HEK293 (cell line): ENCODE data around the gene COL4A1.

Experiments
- CTCF ChIA-PET: fragments of 350-600 bp; formaldehyde crosslinking; extraction: SDS; loops from one replicate; lab custom pipeline; 2021; ENCODE audit warnings: antibody characterized with exemption; lab: Yijun Ruan, JAX
- POLR2A ChIA-PET: fragments of 300-600 bp; formaldehyde crosslinking; extraction: SDS; loops from one replicate; lab custom pipeline; 2020; ENCODE audit warnings: antibody characterized with exemption, inconsistent platforms; lab: Yijun Ruan, JAX
- H3K27ac ChIP-seq: fragments of 200-500 bp; sonication (Bioruptor generic); 2 replicates; pipeline ENCODE4 v1.5.1; 2014; ENCODE audit warnings: low read depth, low read length, control low read depth, inconsistent platforms; ENCODE audit errors: extremely low read depth
- H3K36me3 ChIP-seq, 2 experiments: fragments of 200-500 bp in 1 of 2; sonication (Bioruptor generic) in 1 of 2; 1 replicate in 1 of 2; 2 replicates in 1 of 2; pipeline ENCODE4 v1.5.1; 2014 to 2017; ENCODE audit warnings: inconsistent platforms in 2 of 2, low read length in 2 of 2; ENCODE audit not compliant: control insufficient read depth in 2 of 2, insufficient read depth in 1 of 2
- H3K4me1 ChIP-seq: fragments of 200-500 bp; sonication (Bioruptor generic); 2 replicates; pipeline ENCODE4 v1.5.1; 2014; ENCODE audit warnings: mild to moderate bottlenecking, low read length, inconsistent platforms; ENCODE audit not compliant: control insufficient read depth, insufficient read depth
- H3K4me3 ChIP-seq: 2 replicates; pipeline ENCODE4 v1.5.1; 2011; ENCODE audit warnings: low read depth, mild to moderate bottlenecking, control low read depth, low read length, moderate library complexity
- H3K9me3 ChIP-seq: fragments of 200-500 bp; sonication (Bioruptor generic); 2 replicates; pipeline ENCODE4 v1.5.1; 2014; ENCODE audit warnings: low read depth, low read length, inconsistent platforms; ENCODE audit not compliant: control insufficient read depth, insufficient read depth
- GLI4 ChIP-seq: fragments of 450-650 bp; formaldehyde crosslinking; IDR thresholded peaks from 2 replicates; pipeline ENCODE4 v1.5.1; 2016; ENCODE audit warnings: missing biosample characterization, missing genetic modification characterization
- GLIS2 ChIP-seq: fragments of 450-650 bp; formaldehyde crosslinking; IDR thresholded peaks from 2 replicates; pipeline ENCODE4 v1.5.1; 2016; ENCODE audit warnings: missing biosample characterization, missing genetic modification characterization
- PBX3 ChIP-seq: sonication (generic); formaldehyde crosslinking; IDR thresholded peaks from 2 replicates; pipeline ENCODE4 v1.8.1; 2022; ENCODE audit warnings: mild to moderate bottlenecking, moderate library complexity, missing genetic modification reagents
- PRDM1 ChIP-seq: fragments of 450-650 bp; formaldehyde crosslinking; IDR thresholded peaks from 2 replicates; pipeline ENCODE4; 2016; ENCODE audit warnings: missing biosample characterization, missing genetic modification characterization
- SCRT1 ChIP-seq: fragments of 450-650 bp; formaldehyde crosslinking; IDR thresholded peaks from 2 replicates; pipeline ENCODE4 v1.5.1; 2016; ENCODE audit warnings: missing biosample characterization, missing genetic modification characterization, borderline replicate concordance
- SP3 ChIP-seq: fragments of 450-650 bp; formaldehyde crosslinking; IDR thresholded peaks from 2 replicates; pipeline ENCODE4 v1.5.1; 2016; ENCODE audit warnings: missing biosample characterization, missing genetic modification characterization
- ZBTB17 ChIP-seq: fragments of 450-650 bp; formaldehyde crosslinking; IDR thresholded peaks from 2 replicates; pipeline ENCODE4 v1.5.1; 2016; ENCODE audit warnings: missing biosample characterization, missing genetic modification characterization
- ZEB2 ChIP-seq: fragments of 450-650 bp; formaldehyde crosslinking; IDR thresholded peaks from 2 replicates; pipeline ENCODE4 v1.5.1; 2016; ENCODE audit warnings: missing biosample characterization, missing genetic modification characterization
- ZFP41 ChIP-seq: fragments of 450-650 bp; formaldehyde crosslinking; IDR thresholded peaks from 2 replicates; pipeline ENCODE4 v1.5.1; 2016; ENCODE audit warnings: missing biosample characterization, missing genetic modification characterization, borderline replicate concordance
- ZNF121 ChIP-seq: fragments of 450-650 bp; formaldehyde crosslinking; IDR thresholded peaks from 2 replicates; pipeline ENCODE4 v1.5.1; 2016; ENCODE audit warnings: missing biosample characterization, missing genetic modification characterization
- ZNF16 ChIP-seq: fragments of 450-650 bp; formaldehyde crosslinking; IDR thresholded peaks from 2 replicates; pipeline ENCODE4 v1.5.1; 2016; ENCODE audit warnings: low read depth, missing biosample characterization, missing genetic modification characterization
- ZNF292 ChIP-seq: fragments of 450-650 bp; formaldehyde crosslinking; IDR thresholded peaks from 2 replicates; pipeline ENCODE4 v1.5.1; 2016; ENCODE audit warnings: low read depth, missing biosample characterization, missing genetic modification characterization, borderline replicate concordance
- ZNF391 ChIP-seq: fragments of 450-650 bp; formaldehyde crosslinking; IDR thresholded peaks from 2 replicates; pipeline ENCODE4 v1.5.1; 2016; ENCODE audit warnings: low read depth, missing biosample characterization, missing genetic modification characterization, borderline replicate concordance
- ZNF416 ChIP-seq: fragments of 450-650 bp; formaldehyde crosslinking; IDR thresholded peaks from 2 replicates; pipeline ENCODE4 v1.5.1; 2016; ENCODE audit warnings: missing biosample characterization, missing genetic modification characterization
- ZNF621 ChIP-seq: fragments of 450-650 bp; formaldehyde crosslinking; IDR thresholded peaks from 2 replicates; pipeline ENCODE4 v1.5.1; 2017; ENCODE audit warnings: missing biosample characterization, missing genetic modification characterization
- ZNF623 ChIP-seq: fragments of 450-650 bp; formaldehyde crosslinking; IDR thresholded peaks from 2 replicates; pipeline ENCODE4 v1.5.1; 2016; ENCODE audit warnings: missing biosample characterization, missing genetic modification characterization
- ZNF785 ChIP-seq: fragments of 450-650 bp; formaldehyde crosslinking; IDR thresholded peaks from 2 replicates; pipeline ENCODE4 v1.5.1; 2016; ENCODE audit warnings: missing biosample characterization, missing genetic modification characterization
- TF ChIP-seq, protein P1 (sequence below): fragments of 450-650 bp; formaldehyde crosslinking; IDR thresholded peaks from 2 replicates; pipeline ENCODE4 v1.5.1; 2017; ENCODE audit warnings: missing biosample characterization, missing genetic modification characterization
- TF ChIP-seq, protein P2 (sequence below): fragments of 450-650 bp; formaldehyde crosslinking; IDR thresholded peaks from 2 replicates; pipeline ENCODE4 v1.5.0; 2017; ENCODE audit warnings: missing biosample characterization, missing genetic modification characterization, borderline replicate concordance
- TF ChIP-seq, protein P3 (sequence below): fragments of 450-650 bp; formaldehyde crosslinking; IDR thresholded peaks from 2 replicates; pipeline ENCODE4 v1.5.1; 2016; ENCODE audit warnings: missing biosample characterization, missing genetic modification characterization
- TF ChIP-seq, protein P4 (sequence below): fragments of 450-650 bp; formaldehyde crosslinking; IDR thresholded peaks from 2 replicates; pipeline ENCODE4 v1.5.1; 2017; ENCODE audit warnings: missing biosample characterization, missing genetic modification characterization
- TF ChIP-seq, protein P5 (sequence below): fragments of 450-650 bp; formaldehyde crosslinking; IDR thresholded peaks from 2 replicates; pipeline ENCODE4; 2016; ENCODE audit warnings: missing biosample characterization, missing genetic modification characterization

Gene COL4A1

DNA sequence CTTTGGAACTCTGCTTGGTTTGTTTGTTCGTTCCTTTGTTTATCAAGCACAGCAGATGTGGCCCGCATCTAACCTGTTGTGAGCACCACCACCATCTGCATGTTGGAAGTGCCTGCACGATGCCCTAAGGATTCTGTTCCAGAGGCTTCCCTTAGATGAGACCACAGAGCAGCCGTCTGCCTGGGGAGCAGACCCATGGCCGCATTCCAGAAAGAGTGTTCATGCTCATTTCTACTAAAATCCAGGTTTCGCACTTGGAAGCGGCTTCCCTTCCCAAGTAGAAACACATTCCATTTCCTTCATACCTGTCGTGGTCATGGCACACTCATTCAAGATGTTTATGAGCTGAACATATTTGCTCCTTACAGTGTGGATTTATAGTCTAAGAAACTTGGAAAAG is 27.3 kb upstream of the COL4A1 start:
- H3K9me3 ChIP-seq = no peaks in the 10 kb centered on the region
- CTCF ChIA-PET = no interaction called here

DNA sequence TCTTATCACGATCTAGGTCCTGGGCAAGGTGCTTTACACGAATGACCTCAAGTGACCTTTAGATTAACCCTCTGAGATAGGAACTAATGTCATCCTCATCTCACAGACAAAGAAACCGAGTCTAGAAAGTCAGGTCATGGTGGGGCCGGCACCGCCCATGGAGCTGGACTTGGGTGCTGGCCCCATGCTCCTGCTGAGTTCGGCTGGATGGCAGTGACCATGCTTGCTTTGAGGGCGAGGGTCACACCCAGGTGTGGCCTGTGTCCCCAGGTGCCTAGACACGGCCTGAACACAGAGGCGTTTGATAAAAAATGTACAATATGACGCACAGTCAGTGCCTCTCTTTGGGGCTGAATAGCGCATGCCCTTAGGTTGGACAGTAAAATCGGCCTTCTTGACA is 26.9 kb upstream of the COL4A1 start:
- TF ChIP-seq, protein P1, sequence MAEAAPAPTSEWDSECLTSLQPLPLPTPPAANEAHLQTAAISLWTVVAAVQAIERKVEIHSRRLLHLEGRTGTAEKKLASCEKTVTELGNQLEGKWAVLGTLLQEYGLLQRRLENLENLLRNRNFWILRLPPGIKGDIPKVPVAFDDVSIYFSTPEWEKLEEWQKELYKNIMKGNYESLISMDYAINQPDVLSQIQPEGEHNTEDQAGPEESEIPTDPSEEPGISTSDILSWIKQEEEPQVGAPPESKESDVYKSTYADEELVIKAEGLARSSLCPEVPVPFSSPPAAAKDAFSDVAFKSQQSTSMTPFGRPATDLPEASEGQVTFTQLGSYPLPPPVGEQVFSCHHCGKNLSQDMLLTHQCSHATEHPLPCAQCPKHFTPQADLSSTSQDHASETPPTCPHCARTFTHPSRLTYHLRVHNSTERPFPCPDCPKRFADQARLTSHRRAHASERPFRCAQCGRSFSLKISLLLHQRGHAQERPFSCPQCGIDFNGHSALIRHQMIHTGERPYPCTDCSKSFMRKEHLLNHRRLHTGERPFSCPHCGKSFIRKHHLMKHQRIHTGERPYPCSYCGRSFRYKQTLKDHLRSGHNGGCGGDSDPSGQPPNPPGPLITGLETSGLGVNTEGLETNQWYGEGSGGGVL = no peak
- H3K36me3 ChIP-seq = no peaks in the 10 kb centered on the region
- no peak overlapping the region for H3K27ac ChIP-seq
- no peak overlapping the region for H3K4me3 ChIP-seq
- H3K9me3 ChIP-seq = no peaks in the 10 kb centered on the region
- ChIA-PET CTCF (no interaction called here), POLR2A (no interaction called here)
- H3K4me1 ChIP-seq = peaks cover 7% of the 10 kb centered on the region; the same call in 1 of the 2 replicates

More for the DNA sequence above, 27.3 kb upstream of the COL4A1 start:
- H3K4me1 ChIP-seq = peaks cover 7% of the 10 kb centered on the region; the same call in 1 of the 2 replicates
- TF ChIP-seq ZNF391 (tag by site-specific recombination) (no peak), SP3 (tag by site-specific recombination) (no peak), PRDM1 (tag by site-specific recombination) (no peak), ZNF785 (tag by site-specific recombination) (no peak), ZNF416 (tag by site-specific recombination) (no peak), ZNF16 (tag by site-specific recombination) (no peak), SCRT1 (tag by site-specific recombination) (no peak), ZNF121 (tag by site-specific recombination) (no peak), ZNF623 (tag by site-specific recombination) (no peak)
- TF ChIP-seq, protein P2, sequence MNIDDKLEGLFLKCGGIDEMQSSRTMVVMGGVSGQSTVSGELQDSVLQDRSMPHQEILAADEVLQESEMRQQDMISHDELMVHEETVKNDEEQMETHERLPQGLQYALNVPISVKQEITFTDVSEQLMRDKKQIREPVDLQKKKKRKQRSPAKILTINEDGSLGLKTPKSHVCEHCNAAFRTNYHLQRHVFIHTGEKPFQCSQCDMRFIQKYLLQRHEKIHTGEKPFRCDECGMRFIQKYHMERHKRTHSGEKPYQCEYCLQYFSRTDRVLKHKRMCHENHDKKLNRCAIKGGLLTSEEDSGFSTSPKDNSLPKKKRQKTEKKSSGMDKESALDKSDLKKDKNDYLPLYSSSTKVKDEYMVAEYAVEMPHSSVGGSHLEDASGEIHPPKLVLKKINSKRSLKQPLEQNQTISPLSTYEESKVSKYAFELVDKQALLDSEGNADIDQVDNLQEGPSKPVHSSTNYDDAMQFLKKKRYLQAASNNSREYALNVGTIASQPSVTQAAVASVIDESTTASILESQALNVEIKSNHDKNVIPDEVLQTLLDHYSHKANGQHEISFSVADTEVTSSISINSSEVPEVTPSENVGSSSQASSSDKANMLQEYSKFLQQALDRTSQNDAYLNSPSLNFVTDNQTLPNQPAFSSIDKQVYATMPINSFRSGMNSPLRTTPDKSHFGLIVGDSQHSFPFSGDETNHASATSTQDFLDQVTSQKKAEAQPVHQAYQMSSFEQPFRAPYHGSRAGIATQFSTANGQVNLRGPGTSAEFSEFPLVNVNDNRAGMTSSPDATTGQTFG (tag by site-specific recombination) = no peak
- TF ChIP-seq, protein P3, sequence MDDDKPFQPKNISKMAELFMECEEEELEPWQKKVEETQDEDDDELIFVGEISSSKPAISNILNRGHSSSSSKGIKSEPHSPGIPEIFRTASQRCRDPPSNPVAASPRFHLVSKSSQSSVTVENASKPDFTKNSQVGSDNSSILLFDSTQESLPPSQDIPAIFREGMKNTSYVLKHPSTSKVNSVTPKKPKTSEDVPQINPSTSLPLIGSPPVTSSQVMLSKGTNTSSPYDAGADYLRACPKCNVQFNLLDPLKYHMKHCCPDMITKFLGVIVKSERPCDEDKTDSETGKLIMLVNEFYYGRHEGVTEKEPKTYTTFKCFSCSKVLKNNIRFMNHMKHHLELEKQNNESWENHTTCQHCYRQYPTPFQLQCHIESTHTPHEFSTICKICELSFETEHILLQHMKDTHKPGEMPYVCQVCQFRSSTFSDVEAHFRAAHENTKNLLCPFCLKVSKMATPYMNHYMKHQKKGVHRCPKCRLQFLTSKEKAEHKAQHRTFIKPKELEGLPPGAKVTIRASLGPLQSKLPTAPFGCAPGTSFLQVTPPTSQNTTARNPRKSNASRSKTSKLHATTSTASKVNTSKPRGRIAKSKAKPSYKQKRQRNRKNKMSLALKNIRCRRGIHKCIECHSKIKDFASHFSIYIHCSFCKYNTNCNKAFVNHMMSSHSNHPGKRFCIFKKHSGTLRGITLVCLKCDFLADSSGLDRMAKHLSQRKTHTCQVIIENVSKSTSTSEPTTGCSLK (tag by site-specific recombination) = no peak
- POLR2A ChIA-PET = no interaction called here
- H3K27ac ChIP-seq = no peak overlapping the region
- no peak overlapping the region for H3K4me3 ChIP-seq
- no peaks in the 10 kb centered on the region for H3K36me3 ChIP-seq

GRCh38 chr13:110332750-110333149 is 25.8 kb upstream of the COL4A1 start:
- Histone ChIP-seq H3K36me3 (no peaks in the 10 kb centered on the region), H3K9me3 (no peaks in the 10 kb centered on the region), H3K4me1 (peaks cover 4% of the 10 kb centered on the region; the same call in 1 of the 2 replicates), H3K27ac (no peak overlapping the region), H3K4me3 (no peak overlapping the region)
- ChIA-PET POLR2A (no interaction called here), CTCF (interaction anchor here (1.8 kb wide), 1 partner anchor 10 kb away, joined by 3 read pairs; no protein-coding TSS in a partner anchor)
- TF ChIP-seq PBX3 (no peak), ZNF292 (tag by site-specific recombination) (no peak), GLIS2 (no peak), ZNF621 (tag by site-specific recombination) (no peak), ZBTB17 (tag by site-specific recombination) (no peak), GLI4 (tag by site-specific recombination) (no peak), ZFP41 (tag by site-specific recombination) (no peak), ZEB2 (tag by site-specific recombination) (no peak)
- TF ChIP-seq, protein P4, sequence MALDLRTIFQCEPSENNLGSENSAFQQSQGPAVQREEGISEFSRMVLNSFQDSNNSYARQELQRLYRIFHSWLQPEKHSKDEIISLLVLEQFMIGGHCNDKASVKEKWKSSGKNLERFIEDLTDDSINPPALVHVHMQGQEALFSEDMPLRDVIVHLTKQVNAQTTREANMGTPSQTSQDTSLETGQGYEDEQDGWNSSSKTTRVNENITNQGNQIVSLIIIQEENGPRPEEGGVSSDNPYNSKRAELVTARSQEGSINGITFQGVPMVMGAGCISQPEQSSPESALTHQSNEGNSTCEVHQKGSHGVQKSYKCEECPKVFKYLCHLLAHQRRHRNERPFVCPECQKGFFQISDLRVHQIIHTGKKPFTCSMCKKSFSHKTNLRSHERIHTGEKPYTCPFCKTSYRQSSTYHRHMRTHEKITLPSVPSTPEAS (tag by site-specific recombination) = no peak
- TF ChIP-seq, protein P5, sequence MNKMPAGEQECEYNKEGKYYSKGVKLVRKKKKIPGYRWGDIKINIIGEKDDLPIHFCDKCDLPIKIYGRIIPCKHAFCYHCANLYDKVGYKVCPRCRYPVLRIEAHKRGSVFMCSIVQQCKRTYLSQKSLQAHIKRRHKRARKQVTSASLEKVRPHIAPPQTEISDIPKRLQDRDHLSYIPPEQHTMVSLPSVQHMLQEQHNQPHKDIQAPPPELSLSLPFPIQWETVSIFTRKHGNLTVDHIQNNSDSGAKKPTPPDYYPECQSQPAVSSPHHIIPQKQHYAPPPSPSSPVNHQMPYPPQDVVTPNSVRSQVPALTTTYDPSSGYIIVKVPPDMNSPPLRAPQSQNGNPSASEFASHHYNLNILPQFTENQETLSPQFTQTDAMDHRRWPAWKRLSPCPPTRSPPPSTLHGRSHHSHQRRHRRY (tag by site-specific recombination) = no peak
